Memory B cell (primary cell): ENCODE measurements around the gene ELMO1.

Source experiments
- ATAC-seq: fragments of 150-1000 bp; cut with Tn5 transposase; 2 replicates; pipeline ENCODE4 v1.10.0; 2021; ENCODE audit warnings: low read depth, mild to moderate bottlenecking, moderate library complexity
- DNase-seq, 2 donors: peaks; one replicate each; pipeline ENCODE4 v3.0.0; 2022; ENCODE audit warnings: low spot score in 2 of 2
- H3K27ac Mint-ChIP-seq: one replicate; pipeline ENCODE4 v1.8.0; 2022; ENCODE audit warnings: mild to moderate bottlenecking, moderate library complexity, mixed read lengths
- H3K27me3 Mint-ChIP-seq: one replicate; pipeline ENCODE4 v1.8.0; 2022; ENCODE audit warnings: mixed read lengths
- H3K36me3 Mint-ChIP-seq: one replicate; pipeline ENCODE4 v1.8.0; 2022; ENCODE audit warnings: mild to moderate bottlenecking, mixed read lengths
- H3K4me1 Mint-ChIP-seq: one replicate; pipeline ENCODE4 v1.8.0; 2022; ENCODE audit warnings: mixed read lengths
- H3K4me3 Mint-ChIP-seq: one replicate; pipeline ENCODE4 v1.8.0; 2022; ENCODE audit warnings: mild to moderate bottlenecking, moderate library complexity, mixed read lengths
- H3K9me3 Mint-ChIP-seq: one replicate; pipeline ENCODE4 v1.8.0; 2022; ENCODE audit warnings: mixed read lengths

ELMO1 gene

DNA sequence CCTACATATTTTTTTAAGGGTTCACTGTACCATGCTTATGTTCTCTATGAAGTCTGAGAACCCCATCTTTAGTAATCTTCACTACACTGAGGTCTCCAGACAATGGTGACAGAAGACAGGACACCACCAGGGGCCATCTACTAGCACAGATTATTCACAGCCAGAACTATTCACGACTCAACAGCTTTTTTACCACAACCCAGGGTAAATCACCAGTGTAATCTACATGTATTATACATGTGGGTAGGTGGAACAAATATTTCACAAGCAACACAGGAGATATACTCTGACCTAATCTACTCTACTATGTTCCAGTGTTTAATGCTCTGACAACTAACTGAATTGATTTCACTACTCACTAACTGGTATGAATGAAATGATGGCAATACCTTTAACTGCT lies 136.1 kb downstream of the ELMO1 start:
- ATAC-seq (no peak), DNase-seq (no peak)
- Mint-ChIP-seq H3K4me3 (no peak overlapping the region), H3K27me3 (no peaks in the 10 kb centered on the region), H3K36me3 (peaks cover 31% of the 10 kb centered on the region), H3K4me1 (peaks cover 52% of the 10 kb centered on the region), H3K27ac (peak overlapping the region; percentile 93), H3K9me3 (peaks cover 3% of the 10 kb centered on the region)

DNA sequence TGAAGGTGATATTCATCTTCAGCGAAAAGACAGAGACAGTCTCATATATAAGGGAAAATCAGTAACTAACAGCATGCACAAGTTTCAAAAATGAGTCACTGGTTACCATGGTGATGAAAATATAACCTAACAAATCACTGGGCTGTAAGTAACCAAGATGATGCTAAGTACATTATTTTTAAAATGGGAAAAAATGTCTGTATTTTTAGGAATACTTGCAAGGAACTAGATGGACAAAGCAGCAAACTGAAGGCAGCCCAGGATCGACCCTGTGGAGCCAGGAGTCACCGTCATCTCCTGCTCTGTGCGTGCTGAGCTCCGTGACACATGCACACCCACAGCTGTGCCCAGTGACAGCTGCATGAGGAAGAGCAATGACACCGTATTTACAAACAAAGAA lies 137.3 kb downstream of the ELMO1 start:
- ATAC-seq: peak; percentile 71
- Mint-ChIP-seq H3K4me1 (peaks cover 43% of the 10 kb centered on the region), H3K4me3 (peak overlapping the region; percentile 14)

DNA sequence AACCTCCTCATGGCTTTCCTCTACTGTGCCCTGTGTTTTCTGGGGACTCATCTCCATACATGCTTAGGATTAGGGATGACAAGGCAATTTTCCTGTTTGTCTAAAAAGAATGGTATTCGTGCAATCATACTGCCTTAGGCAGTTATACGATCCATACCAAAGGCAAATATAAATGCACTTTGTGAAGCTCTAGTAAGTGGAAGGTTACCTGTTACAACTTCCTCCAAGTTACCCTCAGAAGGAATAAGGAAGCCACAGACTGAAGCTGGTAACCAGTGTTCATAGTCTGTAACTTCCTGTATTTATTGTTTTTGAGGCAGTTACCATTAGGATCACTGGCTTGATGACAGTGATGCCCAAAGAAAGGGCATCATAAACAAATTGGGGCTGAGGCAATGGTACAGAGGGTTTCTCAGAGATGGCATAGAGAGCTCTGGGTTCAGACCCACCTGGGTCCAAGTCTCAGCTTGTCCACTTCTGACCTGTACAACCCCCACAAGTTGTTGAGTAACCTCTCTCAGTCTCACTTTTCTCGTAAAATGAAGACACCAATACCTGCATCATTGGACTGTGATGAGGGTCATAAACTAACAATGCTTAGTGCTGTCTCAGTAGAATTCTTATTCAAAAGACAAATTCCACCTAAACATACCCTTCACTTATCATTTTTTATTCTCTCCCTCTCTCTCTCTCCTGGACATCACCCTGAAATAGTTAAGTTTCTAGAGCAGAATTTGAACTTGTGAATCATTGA lies 138.2 kb downstream of the ELMO1 start:
- Mint-ChIP-seq H3K27ac (peak overlapping the region; percentile 93), H3K4me1 (peaks cover 44% of the 10 kb centered on the region), H3K36me3 (peaks cover 37% of the 10 kb centered on the region), H3K4me3 (peak overlapping the region; percentile 62), H3K9me3 (peaks cover 3% of the 10 kb centered on the region), H3K27me3 (no peaks in the 10 kb centered on the region)
- DNase-seq (peak in 1 of 2 donors; percentile 46), ATAC-seq (peak; percentile 86)

More for the DNA sequence above, 137.3 kb downstream of the ELMO1 start:
- Mint-ChIP-seq H3K9me3 (peaks cover 3% of the 10 kb centered on the region), H3K27me3 (no peaks in the 10 kb centered on the region), H3K27ac (peak overlapping the region; percentile 93), H3K36me3 (peaks cover 30% of the 10 kb centered on the region)
- peak; percentile 34 to 36 for DNase-seq

DNA sequence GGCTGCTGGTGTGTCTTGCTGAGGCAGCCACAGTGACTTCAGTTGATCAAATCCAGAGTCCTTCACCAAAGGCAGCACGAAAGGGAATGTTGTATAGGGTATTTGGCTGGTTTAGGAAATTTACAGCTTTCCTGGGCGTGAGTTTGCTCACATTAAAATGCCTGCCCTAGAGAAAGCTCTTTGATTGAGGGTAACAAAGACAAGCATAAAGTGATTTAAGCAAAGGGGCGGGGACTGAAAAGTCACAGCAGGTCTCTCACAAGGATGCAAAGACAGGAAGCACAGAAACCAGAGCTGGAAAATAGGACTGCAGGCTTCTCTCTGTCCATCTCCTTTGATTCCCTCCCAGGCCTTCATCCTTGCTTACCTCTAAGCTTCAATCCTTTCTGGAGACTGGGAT lies 139.2 kb downstream of the ELMO1 start:
- no peak overlapping the region for H3K4me3 Mint-ChIP-seq
- no peak for DNase-seq
- peaks cover 42% of the 10 kb centered on the region for H3K36me3 Mint-ChIP-seq
- H3K4me1 Mint-ChIP-seq: peaks cover 41% of the 10 kb centered on the region
- no peak for ATAC-seq
- no peaks in the 10 kb centered on the region for H3K27me3 Mint-ChIP-seq
- peaks cover 3% of the 10 kb centered on the region for H3K9me3 Mint-ChIP-seq
- H3K27ac Mint-ChIP-seq: peak overlapping the region; percentile 93

DNA sequence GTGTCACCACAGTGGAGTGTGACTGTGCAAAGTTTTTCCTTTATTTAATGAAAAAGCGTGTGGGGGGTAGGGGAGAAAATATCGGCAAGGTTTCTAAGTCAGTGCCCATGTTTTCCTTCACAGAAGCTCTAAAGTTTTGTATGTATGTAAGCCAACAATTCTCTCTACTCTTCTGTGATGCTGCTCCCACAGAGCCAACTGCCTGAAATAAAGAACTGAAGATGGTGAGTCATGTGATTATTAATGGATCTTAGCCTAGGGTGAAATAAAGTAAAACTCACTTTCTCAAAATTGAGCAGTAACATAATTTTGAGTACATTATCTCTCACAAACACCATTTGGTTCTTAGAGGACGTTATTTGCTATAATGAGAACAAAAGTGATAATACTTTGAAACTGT lies 143.7 kb downstream of the ELMO1 start:
- ATAC-seq: no peak
- no peak overlapping the region for H3K27ac Mint-ChIP-seq

DNA sequence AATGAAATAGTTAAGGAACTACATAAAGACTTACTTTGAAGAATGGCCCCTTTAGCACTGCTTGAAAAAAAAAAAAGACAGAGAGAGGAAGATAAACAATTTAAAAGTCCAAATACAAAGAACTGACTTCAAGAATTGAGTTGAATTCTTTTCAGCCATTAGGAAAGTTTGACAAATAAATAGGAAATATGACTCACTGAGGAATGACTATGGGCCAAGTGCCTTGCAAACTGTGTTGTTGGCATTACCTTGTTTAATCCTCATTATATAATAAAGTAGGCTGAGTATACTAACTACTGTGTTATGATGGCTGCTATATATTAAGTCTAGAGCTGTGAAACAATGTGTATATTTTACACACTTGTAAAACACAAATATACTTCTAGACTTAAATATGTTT lies 151.1 kb downstream of the ELMO1 start:
- H3K4me1 Mint-ChIP-seq: peaks cover 4% of the 10 kb centered on the region
- H3K27me3 Mint-ChIP-seq: no peaks in the 10 kb centered on the region
- H3K9me3 Mint-ChIP-seq: no peaks in the 10 kb centered on the region
- H3K36me3 Mint-ChIP-seq: peaks cover 8% of the 10 kb centered on the region
- ATAC-seq (no peak), DNase-seq (no peak)
- H3K4me3 Mint-ChIP-seq: no peak overlapping the region
- no peak overlapping the region for H3K27ac Mint-ChIP-seq

More for the DNA sequence above, 143.7 kb downstream of the ELMO1 start:
- Mint-ChIP-seq H3K27me3 (no peaks in the 10 kb centered on the region), H3K36me3 (peaks cover 42% of the 10 kb centered on the region), H3K4me1 (peaks cover 20% of the 10 kb centered on the region), H3K4me3 (no peak overlapping the region), H3K9me3 (peaks cover 3% of the 10 kb centered on the region)
- no peak for DNase-seq

DNA sequence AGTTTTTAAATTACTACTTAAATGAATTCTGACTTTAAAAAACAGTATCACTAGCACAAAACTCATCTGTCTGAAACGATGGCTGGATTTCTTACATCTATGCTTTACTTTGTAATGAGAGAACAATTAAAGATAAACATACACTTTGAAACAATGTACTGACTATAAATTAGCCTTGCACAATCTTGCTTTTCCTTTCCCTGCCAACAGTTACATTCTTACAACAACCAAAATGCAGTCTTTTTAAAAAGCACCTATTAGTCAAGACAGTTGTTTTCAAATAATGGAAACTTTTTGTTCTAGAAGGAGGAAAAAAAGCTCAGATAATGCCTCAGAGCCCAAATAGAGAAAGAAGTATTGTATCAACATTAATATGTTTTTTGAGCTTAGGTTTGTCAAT lies 153.3 kb downstream of the ELMO1 start:
- DNase-seq (no peak), ATAC-seq (no peak)
- Mint-ChIP-seq H3K36me3 (peaks cover 3% of the 10 kb centered on the region), H3K27ac (peak overlapping the region; percentile 13), H3K27me3 (no peaks in the 10 kb centered on the region), H3K9me3 (no peaks in the 10 kb centered on the region), H3K4me1 (peaks cover 7% of the 10 kb centered on the region), H3K4me3 (no peak overlapping the region)

DNA sequence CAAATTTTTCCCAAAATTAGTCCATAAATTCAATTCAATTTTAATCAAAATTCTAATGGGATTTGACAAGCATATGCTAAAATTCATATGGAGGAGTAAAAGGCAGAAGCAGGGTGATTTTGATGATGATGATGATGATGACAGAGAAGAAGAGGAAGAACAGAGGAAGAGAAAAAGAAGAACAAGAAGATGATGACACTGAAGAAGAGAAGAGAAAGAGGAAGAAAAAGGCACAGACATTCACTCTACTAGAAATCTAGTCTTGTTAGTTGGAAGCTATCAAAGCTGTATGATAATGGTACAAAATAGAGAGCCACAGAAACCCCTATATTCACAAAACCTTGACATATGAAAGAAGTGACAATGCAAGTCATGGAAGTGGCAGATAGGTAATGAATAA lies 157.9 kb downstream of the ELMO1 start:
- Mint-ChIP-seq H3K27ac (peak overlapping the region; percentile 8), H3K27me3 (no peaks in the 10 kb centered on the region), H3K4me1 (peaks cover 35% of the 10 kb centered on the region), H3K36me3 (peaks cover 2% of the 10 kb centered on the region), H3K4me3 (no peak overlapping the region), H3K9me3 (no peaks in the 10 kb centered on the region)
- DNase-seq (no peak), ATAC-seq (no peak)

DNA sequence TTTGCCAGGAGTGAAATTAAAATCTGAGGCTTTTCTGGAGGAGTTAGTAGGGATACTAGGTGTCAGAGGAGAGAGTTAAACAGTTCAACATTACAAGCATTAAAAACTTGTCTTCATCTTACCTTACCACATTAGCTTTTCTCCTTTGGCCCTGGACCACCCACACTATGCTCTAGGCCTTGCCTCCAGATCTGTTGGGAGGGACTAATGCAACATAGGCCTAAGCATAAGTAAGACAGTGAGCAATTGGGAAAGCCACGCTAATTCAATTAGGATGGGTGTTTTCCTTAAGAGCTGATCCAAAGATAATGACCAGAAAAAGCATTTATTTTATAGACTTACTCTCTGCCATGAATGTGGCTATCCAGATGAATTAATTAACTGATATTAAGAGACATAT lies 158.9 kb downstream of the ELMO1 start:
- no peaks in the 10 kb centered on the region for H3K9me3 Mint-ChIP-seq
- no peak for ATAC-seq
- H3K27me3 Mint-ChIP-seq: no peaks in the 10 kb centered on the region
- H3K4me3 Mint-ChIP-seq: no peak overlapping the region
- no peak for DNase-seq
- H3K4me1 Mint-ChIP-seq: peaks cover 44% of the 10 kb centered on the region
- H3K27ac Mint-ChIP-seq: peak overlapping the region; percentile 30
- H3K36me3 Mint-ChIP-seq: peaks cover 2% of the 10 kb centered on the region

DNA sequence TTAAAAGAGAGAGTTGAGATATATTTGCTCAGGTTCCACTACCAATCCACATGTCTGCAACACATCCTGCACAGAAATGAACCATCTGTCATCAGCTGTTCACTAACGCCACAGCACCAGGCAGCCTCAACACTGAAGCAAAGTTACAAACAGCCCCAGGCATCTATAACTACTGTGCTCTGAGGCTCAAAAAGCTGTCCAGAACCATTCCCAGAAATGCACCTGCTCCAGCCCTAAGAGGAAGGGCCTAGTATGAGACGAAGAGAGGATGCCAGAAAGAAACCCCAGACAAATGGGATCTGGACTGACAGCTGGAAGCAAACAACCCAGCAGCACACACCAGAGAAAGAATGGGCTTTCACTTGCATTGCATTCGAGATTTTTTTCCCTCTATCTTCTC lies 159.3 kb downstream of the ELMO1 start:
- Mint-ChIP-seq H3K4me1 (peaks cover 47% of the 10 kb centered on the region), H3K36me3 (peaks cover 2% of the 10 kb centered on the region), H3K4me3 (no peak overlapping the region), H3K27me3 (no peaks in the 10 kb centered on the region), H3K9me3 (no peaks in the 10 kb centered on the region), H3K27ac (peak overlapping the region; percentile 30)
- no peak for ATAC-seq
- no peak for DNase-seq

DNA sequence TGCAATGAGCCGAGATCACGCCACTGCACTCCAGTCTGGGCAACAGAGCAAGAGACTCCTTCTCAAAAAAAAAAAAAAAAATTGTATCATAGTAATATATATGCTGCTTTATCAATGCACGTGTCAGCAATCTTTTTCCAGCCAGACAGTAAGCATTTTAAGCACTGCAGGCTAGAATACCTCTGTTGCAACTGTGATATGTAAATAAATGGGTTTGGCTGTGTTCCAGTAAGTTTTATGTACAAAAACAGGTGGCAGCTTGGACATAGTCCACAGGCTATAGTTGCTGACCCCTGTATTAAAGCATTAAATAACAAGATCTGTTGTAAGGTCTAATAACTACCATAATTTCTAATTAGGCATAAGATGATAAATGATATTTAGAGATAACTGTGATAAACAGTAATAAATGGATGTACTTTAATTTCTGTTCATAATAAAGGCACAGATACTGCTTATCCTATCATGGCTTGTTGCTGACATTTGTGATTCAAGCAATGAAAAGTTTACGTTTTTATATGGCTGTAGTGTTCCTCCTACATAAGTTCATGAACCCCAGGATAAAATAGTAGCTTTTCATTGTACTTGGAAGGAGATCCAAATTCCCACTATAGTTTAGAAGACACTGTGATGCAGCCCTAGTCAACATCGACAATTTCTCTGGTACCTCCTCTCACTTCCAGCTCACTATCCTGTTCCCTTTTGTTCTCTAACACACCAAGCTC lies 161.4 kb downstream of the ELMO1 start:
- H3K36me3 Mint-ChIP-seq: peaks cover 2% of the 10 kb centered on the region
- peak; percentile 66 for ATAC-seq
- peak overlapping the region; percentile 39 for H3K27ac Mint-ChIP-seq

DNA sequence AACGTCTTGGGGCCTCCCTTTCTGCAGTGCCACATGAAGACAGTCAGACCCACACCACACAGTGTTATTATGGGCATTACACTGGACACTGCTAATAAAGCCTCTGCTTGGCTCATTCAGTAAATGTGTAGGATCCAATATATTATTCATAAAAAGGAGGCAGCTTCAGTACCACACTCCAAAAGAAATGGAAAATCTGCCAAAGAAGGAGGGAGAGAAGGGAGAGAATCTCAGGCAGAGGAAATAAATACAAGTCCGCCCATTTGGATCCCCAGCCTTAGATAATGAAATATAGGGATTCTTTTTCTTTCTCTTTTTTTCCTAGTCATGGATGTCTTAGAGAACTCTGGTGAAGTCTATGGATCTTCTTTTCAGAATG lies 162.2 kb downstream of the ELMO1 start:
- H3K4me3 Mint-ChIP-seq: no peak overlapping the region
- H3K9me3 Mint-ChIP-seq: no peaks in the 10 kb centered on the region
- no peak overlapping the region for H3K27ac Mint-ChIP-seq
- no peak for ATAC-seq
- peaks cover 52% of the 10 kb centered on the region for H3K4me1 Mint-ChIP-seq
- DNase-seq: no peak
- H3K36me3 Mint-ChIP-seq: peaks cover 5% of the 10 kb centered on the region
- H3K27me3 Mint-ChIP-seq: no peaks in the 10 kb centered on the region

More for the DNA sequence above, 161.4 kb downstream of the ELMO1 start:
- no peak for DNase-seq
- Mint-ChIP-seq H3K9me3 (no peaks in the 10 kb centered on the region), H3K4me3 (no peak overlapping the region), H3K27me3 (no peaks in the 10 kb centered on the region), H3K4me1 (peaks cover 49% of the 10 kb centered on the region)

DNA sequence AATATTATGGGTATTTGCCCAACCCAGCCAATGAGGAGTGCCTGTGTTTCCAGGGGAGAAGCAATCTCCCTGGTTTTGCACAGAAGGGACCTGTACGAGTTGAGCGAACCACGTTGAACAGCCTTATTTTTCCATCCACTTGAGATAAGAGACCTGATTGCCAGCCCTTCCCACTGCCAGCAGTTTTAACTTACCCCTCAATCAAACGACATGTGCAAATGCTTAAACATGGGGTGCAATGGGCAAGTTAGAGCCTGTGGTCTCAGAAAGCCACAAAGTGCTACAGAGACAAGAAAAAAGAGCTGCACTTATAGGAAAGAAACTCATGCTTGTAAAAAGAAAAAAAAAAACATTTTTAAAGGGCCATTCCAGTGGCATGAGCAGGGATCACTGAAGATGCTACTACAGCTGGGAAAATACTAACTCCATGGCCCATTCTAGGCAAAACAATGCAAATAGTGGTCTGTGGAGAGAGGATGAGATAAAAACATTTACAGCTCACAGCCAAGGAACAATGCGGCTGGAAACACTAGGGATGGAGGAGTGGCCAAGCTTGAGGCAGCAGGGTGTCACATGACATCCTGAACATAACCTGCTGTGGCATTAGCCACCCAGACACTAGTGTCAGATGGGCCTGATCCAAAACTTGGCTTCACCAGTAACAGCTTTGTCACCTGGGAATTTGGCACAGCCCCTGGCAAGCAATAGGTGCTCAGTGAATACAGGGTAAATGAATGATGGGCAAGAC lies 162.8 kb downstream of the ELMO1 start:
- Mint-ChIP-seq H3K27ac (no peak overlapping the region), H3K36me3 (peaks cover 9% of the 10 kb centered on the region), H3K4me1 (peaks cover 54% of the 10 kb centered on the region), H3K27me3 (no peaks in the 10 kb centered on the region), H3K4me3 (no peak overlapping the region), H3K9me3 (no peaks in the 10 kb centered on the region)
- DNase-seq (no peak), ATAC-seq (no peak)

DNA sequence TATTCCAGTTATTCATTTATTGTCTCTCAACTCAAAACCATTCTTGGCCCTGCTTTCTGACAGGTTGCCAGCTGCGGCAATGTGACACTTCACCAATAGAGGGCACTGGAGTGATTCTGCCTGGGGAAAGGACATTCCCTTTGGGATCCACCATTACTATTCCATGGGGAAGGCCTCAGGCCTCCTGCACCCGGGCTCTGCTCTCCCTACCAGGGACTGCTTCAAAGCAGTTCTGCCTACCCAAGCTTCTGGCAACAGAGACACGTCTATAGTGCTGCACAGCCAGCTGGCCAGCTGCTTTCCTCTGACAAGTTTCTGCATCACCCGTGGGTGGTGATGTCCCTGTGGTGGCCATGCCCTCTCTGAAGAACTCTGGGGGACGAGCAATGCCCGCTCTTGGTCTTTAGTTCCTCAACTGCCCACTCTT lies 163.8 kb downstream of the ELMO1 start:
- Mint-ChIP-seq H3K36me3 (peaks cover 15% of the 10 kb centered on the region), H3K27ac (no peak overlapping the region), H3K9me3 (peaks cover 2% of the 10 kb centered on the region), H3K4me3 (no peak overlapping the region), H3K27me3 (no peaks in the 10 kb centered on the region), H3K4me1 (peaks cover 59% of the 10 kb centered on the region)
- DNase-seq (peak; percentile 38 to 43), ATAC-seq (peak; percentile 41)
